ENCODE measurements around the gene PKP3.

The PKP3 gene

DNA sequence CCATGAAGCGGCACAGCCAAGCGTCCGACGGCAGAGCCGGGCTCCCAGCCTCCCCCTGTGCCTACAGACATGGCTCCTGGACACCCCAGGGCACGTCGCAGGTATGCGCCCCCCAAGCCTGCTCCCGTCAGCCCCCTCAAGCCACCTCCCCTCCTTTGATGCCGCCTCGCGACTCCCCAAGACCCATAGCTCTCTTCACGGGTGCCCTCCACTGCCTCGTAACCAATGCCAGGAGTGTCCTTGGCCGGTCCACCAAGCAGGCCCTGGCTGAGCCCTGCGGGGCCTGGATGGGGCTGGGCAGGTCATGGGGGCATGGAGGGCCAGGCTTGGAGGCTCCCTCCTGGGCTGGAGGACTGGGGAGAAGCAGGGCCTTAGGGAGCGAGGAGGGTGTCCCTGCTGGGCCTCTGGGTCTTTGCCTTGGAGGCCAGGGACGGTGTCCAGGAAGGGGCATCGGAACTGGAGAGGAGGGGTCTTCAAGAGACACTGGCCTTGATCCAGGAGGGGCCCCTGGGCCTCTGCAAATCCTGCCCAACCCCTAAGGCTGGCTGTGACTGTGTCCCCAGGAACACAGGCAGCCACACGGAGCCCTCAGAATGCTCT, 38.6 kb downstream of the PKP3 start:
- TF ChIP-seq FOXP2 (optimal IDR thresholded peaks at IDR 0.05; ENCODE audit: borderline replicate concordance, extremely low read depth, extremely low read length, insufficient read depth) = no peak
- no peak for TF ChIP-seq TAF1 (IDR thresholded peaks at IDR 0.05; ENCODE audit: borderline replicate concordance, insufficient read depth, low read length)
- no peak for TF ChIP-seq POLR2AphosphoS5 (IDR thresholded peaks at IDR 0.05; ENCODE audit: low read depth, low read length)
- no peak for TF ChIP-seq REST (IDR thresholded peaks at IDR 0.05; ENCODE audit: insufficient read depth in 1 of 2, low read depth in 2 of 2, low read length in 2 of 2)
- TF ChIP-seq SIN3A (IDR thresholded peaks at IDR 0.05; ENCODE audit: borderline replicate concordance, insufficient read depth, low read length) = no peak

DNA sequence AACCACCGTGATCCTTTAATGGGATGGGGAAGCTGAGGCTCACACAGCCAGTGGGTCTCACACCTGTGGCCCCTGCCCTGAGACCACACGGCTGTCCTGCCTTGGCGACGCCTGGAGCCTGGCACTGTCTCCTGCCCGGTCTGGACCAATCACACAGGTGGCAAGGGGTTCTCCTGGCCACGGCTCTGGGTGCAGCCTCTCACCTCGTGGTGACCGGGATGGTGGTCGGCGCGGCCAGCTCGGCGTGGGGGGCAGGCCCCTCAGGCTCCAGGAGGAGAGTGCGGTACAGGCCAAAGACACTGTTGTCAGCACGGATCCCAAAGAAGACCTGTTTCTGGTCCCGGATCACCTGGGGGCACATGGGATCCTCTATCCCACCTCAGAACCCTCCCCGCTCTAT, 39.1 kb downstream of the PKP3 start:
- TF ChIP-seq REST (IDR thresholded peaks at IDR 0.05; ENCODE audit: insufficient read depth in 1 of 2, low read depth in 2 of 2, low read length in 2 of 2) (no peak), FOXP2 (optimal IDR thresholded peaks at IDR 0.05; ENCODE audit: borderline replicate concordance, extremely low read depth, extremely low read length, insufficient read depth) (no peak), POLR2AphosphoS5 (IDR thresholded peaks at IDR 0.05; ENCODE audit: low read depth, low read length) (no peak), TAF1 (IDR thresholded peaks at IDR 0.05; ENCODE audit: borderline replicate concordance, insufficient read depth, low read length) (no peak), SIN3A (IDR thresholded peaks at IDR 0.05; ENCODE audit: borderline replicate concordance, insufficient read depth, low read length) (no peak)

DNA sequence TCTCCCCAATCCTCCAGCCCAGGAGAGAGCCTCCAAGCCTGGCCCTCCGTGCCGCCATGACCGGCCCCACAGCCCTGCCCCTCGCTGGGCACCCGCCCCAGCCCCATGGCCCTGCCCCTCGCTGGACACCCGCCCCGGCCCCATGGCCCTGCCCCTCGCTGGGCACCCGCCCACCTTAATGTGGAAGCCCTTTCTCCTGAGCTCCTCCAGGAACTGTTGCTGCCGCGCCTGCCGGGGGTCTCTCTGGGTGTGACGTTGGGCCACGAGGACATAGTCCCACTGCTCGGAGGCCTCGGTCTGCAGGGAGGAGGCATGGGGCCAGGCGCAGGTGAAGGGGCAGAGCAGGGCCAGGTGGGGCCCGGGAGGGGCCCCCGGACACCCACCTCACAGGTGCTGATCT, 39.6 kb downstream of the PKP3 start:
- TF ChIP-seq FOXP2 (optimal IDR thresholded peaks at IDR 0.05; ENCODE audit: borderline replicate concordance, extremely low read depth, extremely low read length, insufficient read depth) (no peak), TAF1 (IDR thresholded peaks at IDR 0.05; ENCODE audit: borderline replicate concordance, insufficient read depth, low read length) (no peak)

- TF ChIP-seq REST (IDR thresholded peaks at IDR 0.05; ENCODE audit: insufficient read depth in 1 of 2, low read depth in 2 of 2, low read length in 2 of 2) = no peak
- TF ChIP-seq FOXP2 (optimal IDR thresholded peaks at IDR 0.05; ENCODE audit: borderline replicate concordance, extremely low read depth, extremely low read length, insufficient read depth) = no peak
- TF ChIP-seq TAF1 (IDR thresholded peaks at IDR 0.05; ENCODE audit: borderline replicate concordance, insufficient read depth, low read length) = no peak
- no peak for TF ChIP-seq POLR2AphosphoS5 (IDR thresholded peaks at IDR 0.05; ENCODE audit: low read depth, low read length)
- no peak for TF ChIP-seq SIN3A (IDR thresholded peaks at IDR 0.05; ENCODE audit: borderline replicate concordance, insufficient read depth, low read length)
Measured at GRCh38 chr11:434496-434895, 40.5 kb downstream of the PKP3 start.

GRCh38 chr11:437228-437870, 43.3 kb downstream of the PKP3 start:
- TF ChIP-seq REST (IDR thresholded peaks at IDR 0.05; ENCODE audit: insufficient read depth in 1 of 2, low read depth in 2 of 2, low read length in 2 of 2) (no peak), SIN3A (IDR thresholded peaks at IDR 0.05; ENCODE audit: borderline replicate concordance, insufficient read depth, low read length) (no peak), POLR2AphosphoS5 (IDR thresholded peaks at IDR 0.05; ENCODE audit: low read depth, low read length) (no peak), TAF1 (IDR thresholded peaks at IDR 0.05; ENCODE audit: borderline replicate concordance, insufficient read depth, low read length) (no peak), FOXP2 (optimal IDR thresholded peaks at IDR 0.05; ENCODE audit: borderline replicate concordance, extremely low read depth, extremely low read length, insufficient read depth) (no peak)
